Measurements from ENCODE around the gene TMEM208. TPM values are rescaled to one million over a fixed set of nuclear protein-coding genes. Genes with fewer than 3 reads are reported as not detected.

The TMEM208 gene
- total RNA-seq, 1 experiment from 2014 or later = 53.5 TPM

DNA sequence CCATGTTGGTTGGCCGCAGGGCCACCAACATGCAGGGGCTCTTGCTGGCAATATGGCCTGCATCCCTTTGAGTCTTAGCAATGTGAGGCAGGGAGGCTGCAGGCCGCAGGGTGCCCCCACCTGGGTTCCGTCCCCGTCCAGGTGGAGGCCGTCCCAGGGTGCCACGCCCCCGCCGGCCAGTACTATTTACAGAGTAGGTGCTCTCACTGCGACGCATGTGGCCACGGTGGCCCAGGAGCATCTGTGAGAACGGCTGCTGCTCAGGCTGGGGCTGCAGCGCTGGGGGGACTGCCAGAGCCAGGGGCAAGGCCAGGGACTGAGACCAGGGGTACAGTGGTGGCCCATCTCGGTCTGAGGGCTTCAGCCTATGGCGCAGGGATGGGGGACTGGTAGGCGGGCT, 46.8 kb upstream of the TMEM208 start:
- peaks cover 6% of the 10 kb centered on the region for H3K27me3 Mint-ChIP-seq (ENCODE audit: unreplicated experiment)
- DNase-seq = no peak
- H3K4me3 Mint-ChIP-seq (ENCODE audit: low read depth, unreplicated experiment) = no peak overlapping the region
- no peaks in the 10 kb centered on the region for H3K9me3 Mint-ChIP-seq (ENCODE audit: low read depth, unreplicated experiment)
- TF ChIP-seq, protein P1, sequence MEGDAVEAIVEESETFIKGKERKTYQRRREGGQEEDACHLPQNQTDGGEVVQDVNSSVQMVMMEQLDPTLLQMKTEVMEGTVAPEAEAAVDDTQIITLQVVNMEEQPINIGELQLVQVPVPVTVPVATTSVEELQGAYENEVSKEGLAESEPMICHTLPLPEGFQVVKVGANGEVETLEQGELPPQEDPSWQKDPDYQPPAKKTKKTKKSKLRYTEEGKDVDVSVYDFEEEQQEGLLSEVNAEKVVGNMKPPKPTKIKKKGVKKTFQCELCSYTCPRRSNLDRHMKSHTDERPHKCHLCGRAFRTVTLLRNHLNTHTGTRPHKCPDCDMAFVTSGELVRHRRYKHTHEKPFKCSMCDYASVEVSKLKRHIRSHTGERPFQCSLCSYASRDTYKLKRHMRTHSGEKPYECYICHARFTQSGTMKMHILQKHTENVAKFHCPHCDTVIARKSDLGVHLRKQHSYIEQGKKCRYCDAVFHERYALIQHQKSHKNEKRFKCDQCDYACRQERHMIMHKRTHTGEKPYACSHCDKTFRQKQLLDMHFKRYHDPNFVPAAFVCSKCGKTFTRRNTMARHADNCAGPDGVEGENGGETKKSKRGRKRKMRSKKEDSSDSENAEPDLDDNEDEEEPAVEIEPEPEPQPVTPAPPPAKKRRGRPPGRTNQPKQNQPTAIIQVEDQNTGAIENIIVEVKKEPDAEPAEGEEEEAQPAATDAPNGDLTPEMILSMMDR (IDR thresholded peaks at IDR 0.05; ENCODE audit: unreplicated experiment) = no peak
- no TSS peak for BruUV-seq (replicated peaks)
- CTCF ChIA-PET = no interaction called here
- intact Hi-C loops (cut with micrococcal nuclease; ENCODE audit: unreplicated experiment) = no loop called here
- H3K27ac Mint-ChIP-seq (ENCODE audit: unreplicated experiment) = no peak overlapping the region
- peaks cover 33% of the 10 kb centered on the region for H3K4me1 Mint-ChIP-seq (ENCODE audit: low read depth, unreplicated experiment)
- H3K36me3 Mint-ChIP-seq (ENCODE audit: insufficient read depth, unreplicated experiment) = peaks cover 24% of the 10 kb centered on the region

DNA sequence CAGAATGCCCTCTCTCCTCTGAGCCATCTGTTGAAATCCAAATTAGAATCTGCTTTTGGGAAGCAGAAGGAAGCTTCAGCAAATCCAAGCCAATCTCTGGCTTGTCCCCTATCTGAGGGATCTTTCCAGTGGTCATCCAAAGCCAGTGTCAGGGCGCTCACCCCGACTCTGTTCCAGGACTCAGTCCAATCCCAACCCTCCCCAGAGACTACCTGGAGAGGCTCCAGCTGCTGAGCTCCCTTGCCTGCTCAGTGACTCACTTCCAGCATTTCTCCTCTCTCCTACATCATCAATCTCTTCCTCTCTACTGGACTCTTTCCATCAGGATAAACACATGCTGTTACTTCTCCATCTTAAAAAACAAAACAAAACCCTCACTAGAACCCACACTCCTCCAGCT, 45.6 kb upstream of the TMEM208 start:
- intact Hi-C loops (cut with micrococcal nuclease; ENCODE audit: unreplicated experiment) = no loop called here
- Mint-ChIP-seq H3K4me1 (ENCODE audit: low read depth, unreplicated experiment) (peaks cover 30% of the 10 kb centered on the region), H3K27me3 (ENCODE audit: unreplicated experiment) (peaks cover 12% of the 10 kb centered on the region), H3K27ac (ENCODE audit: unreplicated experiment) (no peak overlapping the region), H3K36me3 (ENCODE audit: insufficient read depth, unreplicated experiment) (peaks cover 18% of the 10 kb centered on the region), H3K9me3 (ENCODE audit: low read depth, unreplicated experiment) (no peaks in the 10 kb centered on the region), H3K4me3 (ENCODE audit: low read depth, unreplicated experiment) (no peak overlapping the region)
- no TSS peak for BruUV-seq (replicated peaks)
- CTCF ChIA-PET = interaction anchor here (0.6 kb wide), 1 partner anchor 396 kb away, joined by 4 read pairs; no protein-coding TSS in a partner anchor
- TF ChIP-seq, protein P1 (IDR thresholded peaks at IDR 0.05; ENCODE audit: unreplicated experiment) = no peak
- no peak for DNase-seq

DNA sequence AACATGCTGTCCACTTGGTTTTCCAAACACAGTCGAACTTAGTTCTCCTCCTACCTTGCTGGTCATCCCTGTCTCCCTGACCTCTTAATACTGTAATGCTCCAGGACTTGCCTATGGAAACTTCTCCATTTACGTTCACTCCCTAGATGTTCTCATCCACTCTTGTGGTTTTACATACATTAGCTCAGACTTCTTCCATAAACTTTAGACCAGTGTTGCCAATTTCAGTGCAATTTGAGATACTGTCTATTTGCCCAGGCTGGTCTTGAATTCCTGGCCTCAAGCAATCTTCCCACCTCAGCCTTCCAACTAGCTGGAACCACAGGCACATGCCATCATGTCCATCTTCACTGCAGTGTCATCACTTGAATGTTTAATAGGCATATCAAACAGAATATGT, 44.6 kb upstream of the TMEM208 start:
- Mint-ChIP-seq H3K4me1 (ENCODE audit: low read depth, unreplicated experiment) (peaks cover 26% of the 10 kb centered on the region), H3K27me3 (ENCODE audit: unreplicated experiment) (peaks cover 12% of the 10 kb centered on the region), H3K36me3 (ENCODE audit: insufficient read depth, unreplicated experiment) (peaks cover 10% of the 10 kb centered on the region), H3K9me3 (ENCODE audit: low read depth, unreplicated experiment) (no peaks in the 10 kb centered on the region), H3K27ac (ENCODE audit: unreplicated experiment) (no peak overlapping the region), H3K4me3 (ENCODE audit: low read depth, unreplicated experiment) (no peak overlapping the region)
- no peak for DNase-seq
- CTCF ChIA-PET = no interaction called here
- intact Hi-C loops (cut with micrococcal nuclease; ENCODE audit: unreplicated experiment) = no loop called here
- BruUV-seq (replicated peaks) = TSS peak; percentile 51
- TF ChIP-seq, protein P1 (IDR thresholded peaks at IDR 0.05; ENCODE audit: unreplicated experiment) = no peak

DNA sequence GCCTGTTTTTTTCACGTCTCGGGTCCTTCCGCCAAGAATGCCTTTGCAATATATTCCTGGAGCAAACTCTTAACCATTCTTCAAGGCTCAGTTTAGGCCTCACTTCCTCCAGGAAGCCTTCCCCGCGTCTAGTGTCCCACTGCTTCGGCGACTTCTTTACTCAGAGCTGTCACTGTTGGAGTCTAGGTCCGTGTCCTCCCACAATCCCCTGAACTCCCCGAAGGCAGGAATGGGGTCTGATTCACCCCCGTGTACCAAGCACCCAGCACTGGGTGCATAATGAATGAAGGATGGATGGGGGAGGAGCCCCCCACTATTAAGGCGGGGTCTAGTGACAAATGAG, 43.7 kb upstream of the TMEM208 start:
- Mint-ChIP-seq H3K36me3 (ENCODE audit: insufficient read depth, unreplicated experiment) (peaks cover under 1% of the 10 kb centered on the region), H3K4me3 (ENCODE audit: low read depth, unreplicated experiment) (no peak overlapping the region), H3K27ac (ENCODE audit: unreplicated experiment) (no peak overlapping the region), H3K4me1 (ENCODE audit: low read depth, unreplicated experiment) (peaks cover 18% of the 10 kb centered on the region), H3K27me3 (ENCODE audit: unreplicated experiment) (peaks cover 12% of the 10 kb centered on the region), H3K9me3 (ENCODE audit: low read depth, unreplicated experiment) (no peaks in the 10 kb centered on the region)
- intact Hi-C loops (cut with micrococcal nuclease; ENCODE audit: unreplicated experiment) = no loop called here
- DNase-seq = no peak
- TF ChIP-seq, protein P1 (IDR thresholded peaks at IDR 0.05; ENCODE audit: unreplicated experiment) = no peak
- BruUV-seq (replicated peaks) = no TSS peak
- CTCF ChIA-PET = no interaction called here
